Natural killer cell treated with Interleukin-12 subunit alpha and Interleukin-12 subunit beta and Interleukin-15 and Interleukin-18, amount 100 ng/mL, for 72 hours (primary cell): ENCODE results near the gene EIF3K. TPM values are rescaled to one million over a fixed set of nuclear protein-coding genes. Genes with fewer than 3 reads are reported as not detected.
"Not testable (repeated sequence)": the region's sequence is repeated elsewhere in the genome, so short reads cannot be mapped to it uniquely, and the experiment has no call there.

Experiments
- ATAC-seq, 2 donors: fragments of 150-1000 bp; cut with Tn5 transposase in 1 of 2; sonication (Bioruptor Pico), chemical (Tn5 transposase) in 1 of 2; 2 replicates each; pipeline ENCODE4 v1.10.0; 2021
- DNase-seq: peaks from one replicate; pipeline ENCODE4 v3.0.0; 2022; ENCODE audit warnings: low spot score
- H3K27ac Mint-ChIP-seq, 2 donors: 1 replicate in 1 of 2; 2 replicates in 1 of 2; pipeline ENCODE4 v1.8.0; 2022; ENCODE audit warnings: mixed read lengths in 2 of 2, mild to moderate bottlenecking in 1 of 2, moderate library complexity in 1 of 2
- H3K27me3 Mint-ChIP-seq, 2 donors: 1 replicate in 1 of 2; 2 replicates in 1 of 2; pipeline ENCODE4 v1.8.0; 2022; ENCODE audit warnings: mixed read lengths in 2 of 2
- H3K36me3 Mint-ChIP-seq: one replicate; pipeline ENCODE4 v1.8.0; 2022; ENCODE audit warnings: mixed read lengths
- H3K4me1 Mint-ChIP-seq, 2 donors: 1 replicate in 1 of 2; 2 replicates in 1 of 2; pipeline ENCODE4 v1.8.0; 2022; ENCODE audit warnings: low read depth in 2 of 2, mixed read lengths in 2 of 2, mild to moderate bottlenecking in 1 of 2
- H3K4me3 Mint-ChIP-seq: one replicate; pipeline ENCODE4 v1.8.0; 2022; ENCODE audit warnings: mixed read lengths
- H3K9me3 Mint-ChIP-seq: 2 replicates; pipeline ENCODE4 v1.8.0; 2022; ENCODE audit warnings: mixed read lengths
- total RNA-seq, 2 donors: library from RNA; stranded (reverse); gene quantifications; one replicate each; pipeline ENCODE4 v1.2.3, GENCODE V29; 2022

EIF3K gene
- total RNA-seq, 2 donors from 2014 or later: 216 to 286 TPM

DNA sequence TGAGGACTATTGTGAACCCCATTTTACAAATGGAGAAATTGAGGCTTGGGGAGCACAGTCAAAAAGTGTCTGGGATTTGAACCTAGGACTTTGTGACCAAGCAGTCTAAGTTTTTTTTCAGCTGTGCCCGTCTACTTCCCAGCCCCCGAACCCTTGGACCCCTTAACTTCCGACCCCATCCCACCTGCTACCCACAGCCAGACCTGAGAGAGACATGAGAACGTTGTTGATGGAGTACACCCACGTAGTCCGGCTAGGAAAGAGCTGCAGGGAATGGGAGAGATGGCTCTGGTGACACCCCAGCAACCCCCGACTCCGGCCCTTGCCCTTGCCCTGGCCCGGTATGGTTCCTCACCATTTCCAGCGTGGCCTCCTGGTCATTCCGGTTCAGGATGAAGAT is 19.3 kb upstream of the EIF3K start:
- Mint-ChIP-seq H3K9me3 (no peaks in the 10 kb centered on the region), H3K36me3 (peaks cover 7% of the 10 kb centered on the region), H3K27me3 (no peaks in the 10 kb centered on the region), H3K4me3 (no peak overlapping the region), H3K4me1 (no peaks in the 10 kb centered on the region), H3K27ac (no peak overlapping the region)
- ATAC-seq: peak in 1 of 2 donors; percentile 33
- no peak for DNase-seq

DNA sequence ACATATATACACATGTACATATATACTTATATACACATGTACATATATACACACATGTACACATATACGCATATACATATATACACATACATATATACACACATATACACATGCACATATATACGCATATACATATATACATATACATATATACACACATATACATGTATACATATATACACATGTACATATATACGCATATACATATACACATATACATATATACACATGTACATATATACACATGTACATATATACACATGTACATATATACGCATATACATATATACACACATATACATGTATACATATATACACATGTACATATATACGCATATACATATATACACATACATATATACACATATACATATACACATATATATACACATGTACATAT is 16.1 kb upstream of the EIF3K start:
- H3K27me3 Mint-ChIP-seq, H3K36me3 Mint-ChIP-seq, H3K4me3 Mint-ChIP-seq, DNase-seq, H3K4me1 Mint-ChIP-seq, ATAC-seq, H3K27ac Mint-ChIP-seq, H3K9me3 Mint-ChIP-seq: not testable (repeated sequence)

DNA sequence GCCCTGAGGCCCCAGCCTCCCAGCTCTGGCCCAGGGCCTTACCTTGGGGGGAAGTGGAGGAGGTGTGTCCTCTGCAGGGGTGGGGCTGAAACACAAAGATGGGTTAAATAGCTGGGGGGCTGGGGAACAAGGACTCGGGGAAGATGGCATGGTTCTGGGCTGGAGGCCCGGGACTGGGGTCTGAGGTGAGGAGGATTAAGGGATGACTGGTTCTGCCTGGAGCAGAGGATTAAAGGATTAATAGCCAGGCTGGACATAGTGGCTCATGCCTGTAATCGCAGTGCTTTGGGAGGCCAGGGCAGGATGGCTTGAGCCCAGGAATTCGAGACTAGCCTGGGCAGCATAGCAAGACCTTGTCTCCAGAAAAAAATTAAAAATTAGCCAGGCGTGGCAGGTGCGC is 12.9 kb upstream of the EIF3K start:
- Mint-ChIP-seq H3K4me1 (no peaks in the 10 kb centered on the region), H3K4me3 (no peak overlapping the region), H3K27me3 (no peaks in the 10 kb centered on the region), H3K9me3 (no peaks in the 10 kb centered on the region), H3K36me3 (peaks cover 3% of the 10 kb centered on the region), H3K27ac (no peak overlapping the region)
- ATAC-seq (no peak), DNase-seq (no peak)

DNA sequence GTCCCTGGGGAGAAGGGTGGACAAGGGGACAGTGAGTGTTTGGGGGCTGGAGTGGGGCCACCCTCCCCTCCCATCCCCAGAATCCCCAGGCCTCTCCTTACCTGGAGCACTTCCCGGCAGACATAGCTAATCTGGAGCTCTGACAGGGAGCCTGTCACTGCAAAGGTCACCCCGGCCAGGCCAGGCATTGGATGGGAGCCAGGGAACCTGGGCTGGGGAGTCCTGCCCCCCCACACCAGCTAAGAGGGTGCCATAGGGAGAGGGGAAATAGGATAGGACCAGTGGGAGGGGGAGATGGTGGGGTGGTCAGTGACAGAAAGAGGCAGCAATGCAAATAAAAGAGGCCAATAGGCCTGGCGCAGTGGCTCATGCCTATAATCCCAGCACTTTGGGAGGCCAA is 4.7 kb upstream of the EIF3K start:
- no peak for ATAC-seq

DNA sequence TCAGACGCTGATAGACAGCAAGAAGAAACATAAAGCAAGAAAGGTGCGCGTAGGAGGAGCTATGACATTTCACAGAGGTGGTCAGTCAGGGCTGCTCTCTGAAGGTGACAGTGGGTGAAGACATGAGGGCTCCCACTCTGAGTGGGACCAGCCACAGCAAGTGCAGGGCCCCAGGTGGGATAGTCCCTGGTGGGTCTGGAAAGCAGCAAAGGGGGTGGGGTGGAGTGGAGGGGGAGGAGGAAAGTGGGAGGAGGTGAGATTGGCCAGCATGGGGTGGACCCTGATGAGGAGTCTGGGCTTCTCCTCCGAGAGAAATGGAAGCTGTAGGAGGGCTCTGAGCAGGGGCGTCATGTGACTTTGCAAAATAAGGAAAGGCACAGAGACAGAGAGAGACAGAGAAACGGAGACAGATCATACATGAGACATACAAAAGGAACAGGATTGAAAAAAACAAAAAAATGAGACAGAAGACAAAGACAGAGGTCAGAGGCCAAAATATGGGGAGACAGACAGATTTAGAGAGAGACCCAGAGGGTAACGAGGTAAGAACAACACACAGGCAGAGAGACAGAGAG is 3.9 kb upstream of the EIF3K start:
- DNase-seq (no peak), ATAC-seq (no peak)
- peak overlapping the region; percentile 2 to 89 for H3K27ac Mint-ChIP-seq
- H3K4me1 Mint-ChIP-seq: peaks cover 45 to 52% of the 10 kb centered on the region in 2 donors
- peaks cover 26% of the 10 kb centered on the region for H3K36me3 Mint-ChIP-seq
- H3K9me3 Mint-ChIP-seq: no peaks in the 10 kb centered on the region
- no peaks in the 10 kb centered on the region for H3K27me3 Mint-ChIP-seq
- H3K4me3 Mint-ChIP-seq: peak overlapping the region; percentile 77

More for the DNA sequence above, 4.7 kb upstream of the EIF3K start:
- no peak overlapping the region for H3K27ac Mint-ChIP-seq
- peaks cover 39 to 44% of the 10 kb centered on the region in 2 donors for H3K4me1 Mint-ChIP-seq
- H3K27me3 Mint-ChIP-seq: no peaks in the 10 kb centered on the region
- no peak for DNase-seq
- no peaks in the 10 kb centered on the region for H3K9me3 Mint-ChIP-seq
- no peak overlapping the region for H3K4me3 Mint-ChIP-seq
- H3K36me3 Mint-ChIP-seq: peaks cover 26% of the 10 kb centered on the region

DNA sequence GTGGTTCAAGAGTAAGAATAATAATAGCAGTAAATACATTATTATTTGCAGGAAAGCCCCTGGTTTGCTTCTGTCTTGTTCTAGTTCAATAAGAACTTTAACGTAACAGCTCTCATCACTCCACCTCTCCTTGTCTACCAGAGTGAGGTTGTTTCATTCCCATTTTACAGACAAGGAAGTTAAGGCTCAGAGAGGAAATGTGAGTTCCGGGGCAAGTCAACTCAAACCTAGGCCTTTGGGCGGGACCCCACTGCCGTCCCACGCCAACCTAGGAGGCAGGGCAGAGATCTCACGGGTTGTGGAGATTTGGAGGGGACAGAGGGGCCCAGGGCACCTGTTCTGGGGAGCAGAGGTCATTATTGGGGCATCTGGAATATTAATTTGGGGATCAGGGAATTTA is 2.7 kb upstream of the EIF3K start:
- Mint-ChIP-seq H3K9me3 (no peaks in the 10 kb centered on the region), H3K27me3 (no peaks in the 10 kb centered on the region), H3K4me1 (peaks cover 49 to 53% of the 10 kb centered on the region in 2 donors), H3K36me3 (peaks cover 22% of the 10 kb centered on the region), H3K27ac (peak overlapping the region; percentile 89 to 98), H3K4me3 (peak overlapping the region; percentile 99)
- no peak for ATAC-seq
- DNase-seq: no peak

DNA sequence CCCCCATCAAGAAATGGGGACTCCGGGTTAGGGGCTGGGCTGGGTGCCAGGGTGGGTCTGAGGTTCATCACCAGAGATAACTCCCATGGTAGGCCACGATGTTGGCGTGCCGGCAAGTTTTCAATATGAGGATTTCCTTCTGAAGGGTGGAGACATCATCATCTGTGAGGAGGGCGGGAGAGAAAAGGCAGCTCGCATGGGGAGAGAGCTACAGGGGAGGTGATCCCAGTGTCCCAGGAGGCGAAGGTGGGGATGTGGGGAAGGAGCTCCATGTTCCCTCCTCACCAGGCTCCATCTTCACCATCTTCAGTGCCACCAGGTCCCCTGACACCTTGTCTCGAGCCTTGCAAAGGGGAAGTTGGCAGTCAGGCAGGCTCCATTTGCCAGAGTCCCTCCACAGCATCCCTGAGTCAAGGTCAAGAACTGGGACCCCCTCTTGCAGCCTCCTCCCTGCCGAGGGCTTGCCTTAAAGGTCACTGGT is 1.7 kb upstream of the EIF3K start:
- Mint-ChIP-seq H3K9me3 (no peaks in the 10 kb centered on the region), H3K4me1 (peaks cover 49 to 53% of the 10 kb centered on the region in 2 donors), H3K4me3 (peak overlapping the region; percentile 99), H3K27ac (peak overlapping the region; percentile 89 to 98), H3K36me3 (peaks cover 30% of the 10 kb centered on the region), H3K27me3 (no peaks in the 10 kb centered on the region)
- no peak for DNase-seq
- no peak for ATAC-seq

DNA sequence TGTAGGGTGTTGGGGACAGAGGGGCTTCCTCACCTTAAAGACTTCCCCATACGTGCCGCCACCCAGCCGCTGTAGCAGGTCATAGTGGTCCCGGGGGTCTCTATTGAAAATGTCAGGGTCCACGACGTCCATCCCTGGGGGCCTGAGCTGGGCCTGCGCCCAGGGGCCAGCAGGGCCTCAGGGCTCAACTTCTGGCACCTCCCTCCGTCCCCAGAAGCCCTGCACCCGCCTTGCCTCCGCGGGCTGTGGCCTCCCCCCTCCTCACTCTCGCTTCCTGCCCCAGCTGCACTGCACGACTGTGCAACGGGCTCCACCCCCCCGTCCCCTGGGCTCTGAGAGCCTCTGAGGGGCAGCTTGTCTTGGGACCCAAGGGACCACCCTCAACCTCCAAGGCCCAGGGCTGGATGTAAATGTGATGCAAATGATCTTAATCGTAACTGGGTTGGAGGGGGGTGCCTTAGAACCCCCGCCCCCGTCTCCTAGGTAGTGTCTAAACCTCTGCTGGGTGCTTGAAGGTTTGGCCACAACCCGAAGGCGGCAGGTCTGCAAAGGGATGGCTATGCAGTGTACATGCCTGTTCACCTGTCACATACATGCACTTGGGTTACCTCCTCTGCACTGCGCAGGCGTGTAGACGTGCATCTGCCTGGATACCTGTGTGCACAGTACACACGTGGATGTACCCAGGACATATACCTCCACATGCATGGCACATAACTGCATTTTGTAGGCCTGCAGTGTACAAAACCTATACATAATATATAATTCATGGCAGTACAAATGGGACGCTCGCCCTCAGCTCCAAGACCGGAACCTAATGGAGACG is 1.0 kb upstream of the EIF3K start, which contains the start of gene MAP4K1:
Gene MAP4K1, minus strand, starts transcription at position 190 of the 826 bp plus-strand sequence. Its CDS starts 58 bp downstream, at position 132.
- peaks cover 31% of the 10 kb centered on the region for H3K36me3 Mint-ChIP-seq
- H3K4me3 Mint-ChIP-seq: peak within 1 kb of the TSS; percentile 99
- peak within 1 kb of the TSS; percentile 89 to 98 for H3K27ac Mint-ChIP-seq
- DNase-seq: peak; percentile 77
- peaks cover 46 to 53% of the 10 kb centered on the region in 2 donors for H3K4me1 Mint-ChIP-seq
- H3K27me3 Mint-ChIP-seq: no peaks in the 10 kb centered on the region
- no peaks in the 10 kb centered on the region for H3K9me3 Mint-ChIP-seq
- ATAC-seq: peak; percentile 65 to 76

DNA sequence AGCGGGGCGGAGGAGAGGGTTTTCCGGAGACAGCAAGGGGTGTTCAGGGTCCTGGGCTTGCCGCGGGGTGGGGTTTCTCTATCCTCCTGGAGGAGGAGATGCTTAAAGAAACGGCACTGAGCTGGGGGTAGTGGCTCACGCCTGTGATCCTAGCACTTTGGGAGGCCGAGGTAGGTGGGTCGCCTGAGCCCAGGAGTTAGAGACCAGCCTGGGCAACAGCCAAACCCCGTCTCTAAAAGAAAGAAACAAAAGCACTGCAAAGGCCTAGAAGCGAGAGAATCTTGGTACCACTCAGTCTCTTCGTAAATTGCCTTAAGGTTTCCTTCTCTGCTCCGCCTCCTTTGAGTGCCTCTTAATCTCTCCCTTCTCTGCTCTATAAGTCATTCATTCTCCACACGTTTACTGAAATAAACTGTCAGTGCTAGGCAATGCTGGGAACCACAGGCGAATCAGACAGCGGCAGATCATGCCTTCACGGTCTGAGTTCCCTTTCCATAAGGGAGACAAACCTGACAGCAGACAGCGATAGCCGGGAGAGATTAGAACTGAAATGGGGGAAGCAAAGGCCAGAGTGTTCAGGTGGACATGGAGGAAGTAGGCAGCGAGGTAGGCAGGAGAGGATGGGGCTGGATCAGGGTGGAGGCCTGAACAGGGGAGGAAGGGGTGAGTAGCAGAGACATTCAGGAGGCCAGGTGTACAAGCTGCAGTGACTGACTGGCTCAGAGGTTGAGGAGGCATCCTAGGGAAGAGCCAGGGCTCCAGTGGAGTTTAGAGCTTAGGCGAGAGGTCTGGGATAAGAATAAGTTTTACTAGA is 580 bp downstream of the EIF3K start:
- Mint-ChIP-seq H3K4me1 (peaks cover 42 to 47% of the 10 kb centered on the region in 2 donors), H3K27me3 (no peaks in the 10 kb centered on the region), H3K9me3 (no peaks in the 10 kb centered on the region), H3K27ac (peak overlapping the region; percentile 89 to 98), H3K4me3 (peak overlapping the region; percentile 99), H3K36me3 (peaks cover 25% of the 10 kb centered on the region)
- DNase-seq (no peak), ATAC-seq (no peak)

DNA sequence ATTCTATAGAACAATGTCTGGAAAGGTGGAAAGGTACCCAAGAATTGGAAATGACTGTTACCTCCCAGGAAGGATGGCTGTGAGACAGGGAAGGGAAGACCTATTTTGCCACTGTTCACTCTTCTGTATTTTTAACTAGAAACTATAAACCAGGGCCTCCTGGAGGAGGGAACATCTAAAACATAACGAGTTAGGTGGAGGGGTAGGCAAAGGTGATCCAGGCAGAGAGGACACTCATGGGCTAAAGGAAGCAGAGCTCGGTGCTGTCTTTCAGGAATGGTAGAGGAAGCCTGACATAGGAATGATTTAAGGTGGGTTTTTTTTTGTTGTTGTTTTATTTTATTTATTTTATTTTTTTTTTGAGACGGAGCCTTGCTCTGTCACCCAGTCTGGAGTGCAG is 5.8 kb downstream of the EIF3K start:
- peaks cover 23% of the 10 kb centered on the region for H3K36me3 Mint-ChIP-seq
- no peak for DNase-seq
- H3K27me3 Mint-ChIP-seq: no peaks in the 10 kb centered on the region
- no peak overlapping the region for H3K4me3 Mint-ChIP-seq
- ATAC-seq: no peak
- peaks cover 8 to 13% of the 10 kb centered on the region in 2 donors for H3K4me1 Mint-ChIP-seq
- H3K27ac Mint-ChIP-seq: no peak overlapping the region
- no peaks in the 10 kb centered on the region for H3K9me3 Mint-ChIP-seq

DNA sequence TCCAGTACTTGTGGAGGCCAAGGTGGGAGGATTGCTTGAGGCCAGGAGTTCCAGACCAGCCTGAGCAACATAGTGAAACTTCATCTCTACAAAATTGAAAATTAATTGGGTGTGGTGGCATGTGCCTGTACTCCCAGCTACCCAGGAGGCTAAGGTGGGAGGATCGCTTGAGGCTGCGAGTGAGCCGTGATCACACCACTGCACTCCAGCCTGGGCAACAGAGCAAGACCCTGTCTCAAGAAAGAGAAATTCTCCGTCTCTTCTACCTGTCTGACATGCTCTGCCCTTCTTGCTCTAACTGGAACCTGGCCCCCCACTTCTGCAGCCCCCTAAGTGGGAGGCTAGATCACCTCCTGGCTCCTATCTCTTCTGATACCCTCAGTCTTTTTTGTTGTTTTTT is 7.4 kb downstream of the EIF3K start:
- ATAC-seq: no peak
- DNase-seq: no peak
- no peaks in the 10 kb centered on the region for H3K27me3 Mint-ChIP-seq
- H3K4me1 Mint-ChIP-seq: peaks cover 4 to 6% of the 10 kb centered on the region in 2 donors
- no peak overlapping the region for H3K4me3 Mint-ChIP-seq
- H3K36me3 Mint-ChIP-seq: peaks cover 23% of the 10 kb centered on the region
- no peaks in the 10 kb centered on the region for H3K9me3 Mint-ChIP-seq
- H3K27ac Mint-ChIP-seq: no peak overlapping the region

DNA sequence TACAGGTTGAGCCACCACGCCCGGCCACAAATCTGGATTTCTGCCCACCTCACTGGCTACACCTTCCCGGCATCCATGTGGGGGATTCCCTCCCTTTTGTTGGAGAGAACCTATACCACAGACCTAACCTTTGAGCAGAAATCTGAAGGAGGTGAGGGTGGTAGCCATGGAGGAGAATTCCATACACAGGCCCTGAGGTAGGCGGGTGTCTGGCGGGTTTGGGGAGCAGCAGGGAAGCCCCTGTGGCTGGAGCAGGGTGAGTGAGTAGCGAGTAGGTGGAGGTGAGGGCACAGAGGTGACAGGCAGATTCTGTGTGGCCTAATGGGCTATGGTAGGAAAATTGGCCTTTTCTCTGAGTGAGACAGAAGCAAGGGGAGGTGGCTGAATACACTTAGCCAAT is 10.6 kb downstream of the EIF3K start:
- Mint-ChIP-seq H3K4me3 (no peak overlapping the region), H3K36me3 (peaks cover 19% of the 10 kb centered on the region), H3K27me3 (no peaks in the 10 kb centered on the region), H3K4me1 (peaks cover 7 to 13% of the 10 kb centered on the region in 2 donors), H3K27ac (no peak overlapping the region), H3K9me3 (no peaks in the 10 kb centered on the region)
- DNase-seq: no peak
- no peak for ATAC-seq

DNA sequence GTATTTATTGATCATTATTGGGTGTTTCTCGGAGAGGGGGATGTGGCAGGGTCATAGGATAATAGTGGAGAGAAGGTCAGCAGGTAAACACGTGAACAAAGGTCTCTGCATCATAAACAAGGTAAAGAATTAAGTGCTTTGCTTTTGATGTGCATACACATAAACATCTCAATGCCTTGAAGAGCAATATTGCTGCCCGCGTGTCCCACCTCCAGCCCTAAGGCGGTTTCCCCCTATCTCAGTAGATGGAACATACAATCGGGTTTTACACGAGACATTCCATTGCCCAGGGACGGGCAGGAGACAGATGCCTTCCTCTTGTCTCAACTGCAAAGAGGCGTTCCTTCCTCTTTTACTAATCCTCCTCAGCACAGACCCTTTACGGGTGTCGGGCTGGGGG is 12.3 kb downstream of the EIF3K start:
- H3K27me3 Mint-ChIP-seq, H3K4me3 Mint-ChIP-seq, DNase-seq, H3K9me3 Mint-ChIP-seq, ATAC-seq: not testable (repeated sequence)
- H3K27ac Mint-ChIP-seq: peak overlapping the region in 1 of 2 donors; percentile 57
- peaks cover 20 to 25% of the 10 kb centered on the region in 2 donors for H3K4me1 Mint-ChIP-seq
- H3K36me3 Mint-ChIP-seq: peaks cover 17% of the 10 kb centered on the region
